Measurements from ENCODE around the gene CORO6. TPM values are rescaled to one million over a fixed set of nuclear protein-coding genes. Genes with fewer than 3 reads are reported as not detected.

CORO6 gene
- total and polyA plus RNA-seq, 4 donors = 0.23 to 3.0 (median 0.59) TPM

- H3K9ac ChIP-seq (ENCODE audit: low read depth in 1 of 2, low read length in 2 of 2) = no peak overlapping the region
- H3K9me3 ChIP-seq (ENCODE audit: control insufficient read depth in 4 of 4, low read length in 3 of 4) = no peaks in the 10 kb centered on the region
- no peaks in the 10 kb centered on the region for H3K27me3 ChIP-seq (ENCODE audit: control insufficient read depth in 4 of 4, insufficient read depth in 4 of 4, low read length in 3 of 4)
- no peaks in the 10 kb centered on the region for H3K36me3 ChIP-seq (ENCODE audit: control insufficient read depth in 4 of 4, insufficient read depth in 3 of 4, low read depth in 1 of 4, low read length in 3 of 4)
- H3K27ac ChIP-seq (ENCODE audit: low read depth in 1 of 2, low read length in 2 of 2) = no peak overlapping the region
- TF ChIP-seq FOXA1 (IDR thresholded peaks at IDR 0.05) (no peak), YY1 (IDR thresholded peaks at IDR 0.05) (no peak), ZBTB33 (IDR thresholded peaks at IDR 0.05) (no peak), JUND (IDR thresholded peaks at IDR 0.05) (no peak), FOXA2 (IDR thresholded peaks at IDR 0.05) (no peak), GABPA (IDR thresholded peaks at IDR 0.05 in 1 of 2, conservative IDR thresholded peaks at IDR 0.05 in 1 of 2) (no peak), CTCF (IDR thresholded peaks at IDR 0.05; ENCODE audit: low read depth, low read length, missing input control) (no peak), MAX (IDR thresholded peaks at IDR 0.05) (no peak), TAF1 (conservative IDR thresholded peaks at IDR 0.05) (no peak), HNF4G (IDR thresholded peaks at IDR 0.05) (no peak), REST (IDR thresholded peaks at IDR 0.05) (no peak), RXRA (IDR thresholded peaks at IDR 0.05) (no peak), HNF4A (conservative IDR thresholded peaks at IDR 0.05) (no peak), RAD21 (IDR thresholded peaks at IDR 0.05) (no peak), NR2F2 (IDR thresholded peaks at IDR 0.05) (no peak), ATF3 (IDR thresholded peaks at IDR 0.05) (no peak), EGR1 (IDR thresholded peaks at IDR 0.05; ENCODE audit: low read depth in 2 of 2) (no peak), SP1 (IDR thresholded peaks at IDR 0.05) (no peak)
- 97% methylated on average over 6 of the region's 6 CpGs for WGBS
- no peak for DNase-seq (ENCODE audit: low spot score)
- no peaks in the 10 kb centered on the region for H3K4me1 ChIP-seq (ENCODE audit: control insufficient read depth in 4 of 4, insufficient read depth in 4 of 4, low read length in 3 of 4)
- H3K4me3 ChIP-seq (ENCODE audit: low read depth in 1 of 3, low read length in 3 of 3) = no peak overlapping the region
Observed at GRCh38 chr17:29655323-29655722, 32.6 kb upstream of the CORO6 start.
